Caki2 (cell line): Measurements from ENCODE around the gene CAPN2. TPM values are rescaled to one million over a fixed set of nuclear protein-coding genes. Genes with fewer than 3 reads are reported as not detected.
A peak's percentile ranks its signal among the peaks of the same experiment; 100 is the strongest.

ENCODE experiments used
- DNase-seq: peaks from one replicate; pipeline ENCODE4 v3.0.0-alpha.2; 2015; ENCODE audit warnings: low read depth
- in situ Hi-C: cut with HindIII; loops from 2 replicates; pipeline ENCODE4 v1.10.0; 2016; ENCODE audit warnings: low sequenced_read_pairs, low pct_unique_long_range_greater_than_20kb, mixed read lengths
- total RNA-seq: library from RNA; depleted of rRNA; stranded (reverse); fragments of >200 nt; shearing (Covaris generic); gene quantifications from 2 replicates; pipeline ENCODE4 v1.2.3, GENCODE V29; 2014; ENCODE audit warnings: low replicate concordance

The CAPN2 gene
- total RNA-seq, 1 experiment from 2014 or later: 227 TPM

DNA sequence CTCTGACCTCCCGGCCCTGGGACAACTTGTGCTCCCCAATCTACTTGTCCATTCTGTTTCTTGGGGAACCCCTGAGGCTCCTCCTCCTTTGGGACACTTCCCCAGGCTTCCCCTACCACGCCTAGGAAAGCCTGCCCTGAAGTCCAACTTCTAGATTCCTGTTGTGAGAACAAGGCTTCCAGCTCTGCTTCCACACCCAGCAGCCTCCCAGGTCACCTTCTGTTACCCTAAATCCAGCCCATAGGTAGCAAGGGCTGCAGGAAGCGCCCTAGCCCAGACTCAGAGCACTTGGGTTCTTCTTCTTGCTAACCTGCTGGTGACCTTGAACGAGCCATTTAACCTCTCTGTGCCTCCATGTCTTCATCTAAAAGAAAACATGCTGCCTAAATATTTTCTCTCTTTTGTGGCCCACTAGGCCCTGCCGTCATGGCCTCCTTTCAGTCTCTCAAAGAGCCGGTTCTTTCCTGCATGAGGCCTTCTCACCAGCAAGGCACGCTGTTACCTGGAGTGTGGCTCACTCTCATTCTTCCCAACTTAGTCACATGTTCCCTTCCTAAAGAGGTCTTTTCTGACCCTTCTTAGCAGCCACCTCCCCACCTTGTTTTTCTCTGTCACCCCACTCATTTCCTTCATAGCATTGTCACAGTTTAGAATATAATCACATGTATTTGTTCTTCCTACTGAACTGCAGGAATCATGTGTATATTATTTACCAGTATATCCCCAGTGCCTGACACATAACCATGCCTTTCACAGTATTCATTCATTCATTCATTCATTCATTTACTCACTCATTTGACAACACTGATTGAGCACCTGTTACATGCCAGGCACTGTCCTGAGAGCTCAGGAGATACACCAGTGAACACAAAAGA, 1.4 kb downstream of the CAPN2 start:
- in situ Hi-C loops: no loop called here
- no peak for DNase-seq

DNA sequence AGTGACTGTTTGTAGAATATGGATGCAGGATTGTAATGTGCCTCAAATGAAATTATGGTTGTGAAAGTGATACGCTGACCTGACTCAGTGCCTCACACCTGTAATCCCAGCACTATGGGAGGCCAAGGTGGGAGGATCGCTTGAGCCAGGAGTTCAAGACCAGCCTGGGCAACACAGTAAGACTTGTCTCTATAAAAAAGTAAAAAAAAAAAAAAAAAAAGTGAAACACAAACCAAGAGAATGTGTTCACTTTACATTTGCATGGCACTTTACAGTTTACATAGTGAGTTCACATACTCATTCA, 2.0 kb downstream of the CAPN2 start:
- in situ Hi-C loops: no loop called here
- DNase-seq: no peak

DNA sequence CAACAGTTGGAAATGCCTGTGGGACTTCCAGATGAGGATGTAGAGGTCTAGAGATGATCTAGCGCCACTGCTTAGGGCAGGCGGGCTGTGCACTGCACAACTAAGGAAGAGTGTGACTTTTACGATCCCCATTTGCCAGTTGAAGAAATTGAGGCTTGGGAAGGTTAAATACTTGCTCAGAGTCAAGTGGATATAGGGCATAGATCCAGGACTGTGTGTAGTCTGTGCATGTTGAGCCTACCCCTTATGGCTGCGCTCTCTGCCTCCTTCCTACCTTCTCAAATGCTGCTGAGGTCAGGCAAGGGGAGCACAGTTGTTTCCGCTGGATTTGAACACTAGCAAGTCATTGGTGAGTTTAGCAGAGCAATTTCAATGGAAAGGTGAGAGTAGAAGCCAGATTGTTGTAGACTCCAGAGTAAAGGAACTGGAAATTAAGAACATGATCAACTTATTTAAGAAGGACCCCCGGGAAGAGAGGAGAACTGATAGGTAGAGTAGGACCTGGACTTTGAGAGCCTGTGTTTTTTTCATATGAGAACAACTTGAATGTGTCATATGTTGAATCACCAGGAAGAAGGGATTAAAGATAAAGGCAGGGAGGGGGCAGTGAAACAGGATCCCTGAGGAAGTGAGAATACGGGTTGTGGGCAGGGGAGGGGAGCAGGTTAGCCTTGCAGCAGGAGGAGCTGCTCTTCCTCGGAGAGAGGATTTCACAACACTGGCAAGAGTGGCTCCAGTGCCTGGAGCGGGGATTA, 2.7 kb downstream of the CAPN2 start:
- in situ Hi-C loops: no loop called here
- peak; percentile 89 for DNase-seq

DNA sequence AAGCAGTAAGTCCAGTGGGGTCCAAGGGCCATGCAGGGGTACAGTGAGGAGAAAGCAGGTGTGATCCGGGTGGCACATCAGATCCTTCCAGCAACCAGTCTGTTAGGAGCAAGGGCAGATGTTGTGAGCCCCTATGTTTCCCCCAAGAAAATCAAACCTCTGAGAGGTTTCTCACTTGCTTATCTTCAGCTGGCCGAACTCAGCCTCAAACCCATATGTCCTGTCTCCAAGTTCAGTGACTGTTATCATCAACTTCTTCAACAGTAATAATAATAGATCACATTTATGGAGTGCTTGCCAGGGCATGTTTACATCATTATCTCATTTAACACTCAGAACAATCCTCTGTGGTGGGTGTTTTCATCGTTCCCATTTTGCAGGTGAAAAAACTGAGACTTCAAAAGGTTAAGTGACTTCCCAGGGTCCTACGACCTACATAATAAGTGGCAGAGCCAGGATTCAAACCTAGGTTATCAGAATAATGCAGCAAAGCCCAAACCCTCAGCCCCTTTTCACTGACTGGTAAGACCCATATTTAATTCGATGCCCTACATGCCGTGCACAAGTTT, 3.3 kb downstream of the CAPN2 start:
- in situ Hi-C loops: no loop called here
- DNase-seq: no peak

DNA sequence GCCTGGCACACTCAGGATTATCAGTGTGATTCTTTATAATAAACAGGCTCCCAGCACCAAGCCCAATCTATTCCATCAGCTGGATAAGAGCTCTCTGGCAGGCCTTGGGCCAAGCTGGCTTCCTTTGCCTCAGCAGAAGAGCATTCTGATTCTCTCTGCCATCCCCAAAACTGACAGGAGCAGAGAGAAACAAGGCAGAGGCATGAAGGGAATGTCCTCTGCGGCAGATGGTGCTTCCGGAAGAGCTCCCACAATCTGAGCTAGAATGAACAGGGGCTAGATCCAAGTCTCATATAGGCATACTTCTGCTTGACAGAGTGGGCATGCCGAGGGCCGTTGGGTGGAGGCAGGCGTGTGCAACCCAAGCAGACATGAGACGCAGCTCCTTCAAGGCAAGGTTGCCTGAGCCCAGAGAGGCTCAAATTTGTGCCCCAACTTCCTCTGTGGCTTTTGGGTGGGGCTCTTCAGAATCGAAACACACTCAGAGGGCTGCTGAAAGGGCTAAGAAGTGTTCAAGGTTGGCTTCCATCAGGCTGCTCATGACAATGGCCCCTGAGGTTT, 4.0 kb downstream of the CAPN2 start:
- in situ Hi-C loops: no loop called here
- DNase-seq: no peak

DNA sequence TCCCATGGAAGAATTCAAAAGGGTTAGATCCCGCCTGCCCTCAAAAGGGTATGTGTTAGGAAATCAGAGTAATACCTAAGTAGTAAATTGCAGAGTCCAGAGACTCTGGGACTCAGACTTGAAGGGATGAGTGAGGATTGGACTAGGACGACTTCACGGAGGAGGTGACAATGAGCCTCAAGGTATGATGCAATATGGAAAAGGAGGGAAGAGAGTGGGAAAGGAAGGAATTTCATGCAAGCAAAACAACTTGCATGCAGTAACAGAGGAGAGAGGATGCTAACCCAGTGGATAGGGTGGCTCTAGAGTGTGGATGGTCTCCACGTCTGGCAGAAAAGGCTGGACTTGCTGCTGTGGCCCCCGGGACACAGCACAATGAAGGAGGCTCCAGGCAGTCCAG, 4.8 kb downstream of the CAPN2 start:
- in situ Hi-C loops: no loop called here
- DNase-seq: no peak

DNA sequence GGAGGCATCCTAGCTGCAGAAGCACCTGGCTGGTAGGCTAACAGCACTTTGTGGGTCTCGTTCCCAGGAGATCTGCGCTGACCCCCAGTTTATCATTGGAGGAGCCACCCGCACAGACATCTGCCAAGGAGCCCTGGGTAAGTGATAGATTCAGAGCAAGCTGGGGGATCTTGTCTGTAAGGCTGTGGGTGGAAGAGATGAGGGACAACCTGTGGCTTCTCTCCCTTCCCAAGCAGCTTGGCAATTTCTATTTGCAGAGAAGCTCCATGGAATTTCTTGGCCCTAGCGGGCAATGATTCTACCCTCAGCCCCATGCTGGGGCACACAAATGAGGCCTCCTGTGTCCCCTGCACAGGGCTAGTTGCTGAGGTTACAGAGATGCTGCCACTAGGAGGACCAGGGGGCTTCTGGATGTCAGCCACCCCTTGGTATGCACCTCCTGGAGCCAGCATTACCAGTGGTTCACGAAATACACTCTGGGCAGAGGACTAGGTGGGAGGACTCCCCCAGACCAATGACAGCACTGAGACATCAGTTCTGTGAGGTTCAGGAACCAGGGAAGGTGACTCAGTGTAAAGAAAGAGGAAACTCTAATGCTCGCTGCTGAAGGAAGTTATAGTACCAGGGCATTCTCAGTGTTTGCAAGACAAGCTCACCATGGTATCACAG, 5.5 kb downstream of the CAPN2 start:
- no peak for DNase-seq
- in situ Hi-C loops: no loop called here

DNA sequence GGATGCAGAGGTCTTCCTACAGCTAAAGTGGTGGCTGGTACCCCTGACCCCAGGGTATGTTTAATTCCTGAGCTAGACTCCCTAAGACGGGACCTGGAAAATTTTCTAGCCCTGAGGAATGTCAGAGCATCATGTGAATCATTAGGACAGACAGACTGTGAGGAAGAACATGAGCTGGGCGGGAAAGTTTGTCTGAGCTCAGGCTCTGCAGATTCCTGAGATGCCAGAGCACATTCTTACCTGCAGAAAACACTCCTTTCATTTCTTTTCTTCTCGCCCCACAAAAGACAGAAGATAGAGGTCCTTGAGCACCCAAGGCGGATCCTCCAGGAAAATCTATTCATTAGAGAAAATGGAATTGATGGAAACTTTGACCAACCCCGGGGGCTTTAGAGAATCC, 6.5 kb downstream of the CAPN2 start:
- in situ Hi-C loops: no loop called here
- DNase-seq: no peak

DNA sequence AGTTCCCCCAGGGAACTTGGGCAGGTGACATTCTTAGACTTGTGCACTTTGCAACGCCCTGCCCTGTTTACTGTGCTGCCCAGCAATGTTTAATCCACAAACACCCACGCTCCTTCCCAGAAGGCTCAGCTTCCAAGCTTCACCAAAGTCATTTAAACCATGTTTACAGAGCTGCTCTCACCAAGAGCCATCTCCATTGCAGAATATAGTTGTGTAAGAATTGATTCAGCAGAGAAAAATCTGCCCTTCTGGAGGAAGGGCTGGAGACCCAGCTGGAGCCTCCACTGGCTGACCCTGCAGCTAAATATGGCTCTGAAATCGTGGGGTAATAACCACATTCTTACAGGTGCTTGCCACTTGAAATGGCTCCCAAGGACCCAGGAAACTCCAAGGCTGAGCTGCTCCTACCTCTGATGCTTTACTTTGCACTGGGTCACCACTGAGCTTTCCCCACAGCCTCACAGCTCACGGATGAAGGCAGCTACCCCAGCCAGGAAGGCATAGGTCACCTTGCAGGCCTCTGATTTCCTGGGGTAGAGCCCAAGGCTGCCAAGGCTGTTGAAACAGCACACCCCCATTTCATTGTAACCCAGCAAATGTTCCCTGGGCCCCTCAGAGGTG, 8.7 kb downstream of the CAPN2 start:
- peak; percentile 62 for DNase-seq
- in situ Hi-C loops: no loop called here

DNA sequence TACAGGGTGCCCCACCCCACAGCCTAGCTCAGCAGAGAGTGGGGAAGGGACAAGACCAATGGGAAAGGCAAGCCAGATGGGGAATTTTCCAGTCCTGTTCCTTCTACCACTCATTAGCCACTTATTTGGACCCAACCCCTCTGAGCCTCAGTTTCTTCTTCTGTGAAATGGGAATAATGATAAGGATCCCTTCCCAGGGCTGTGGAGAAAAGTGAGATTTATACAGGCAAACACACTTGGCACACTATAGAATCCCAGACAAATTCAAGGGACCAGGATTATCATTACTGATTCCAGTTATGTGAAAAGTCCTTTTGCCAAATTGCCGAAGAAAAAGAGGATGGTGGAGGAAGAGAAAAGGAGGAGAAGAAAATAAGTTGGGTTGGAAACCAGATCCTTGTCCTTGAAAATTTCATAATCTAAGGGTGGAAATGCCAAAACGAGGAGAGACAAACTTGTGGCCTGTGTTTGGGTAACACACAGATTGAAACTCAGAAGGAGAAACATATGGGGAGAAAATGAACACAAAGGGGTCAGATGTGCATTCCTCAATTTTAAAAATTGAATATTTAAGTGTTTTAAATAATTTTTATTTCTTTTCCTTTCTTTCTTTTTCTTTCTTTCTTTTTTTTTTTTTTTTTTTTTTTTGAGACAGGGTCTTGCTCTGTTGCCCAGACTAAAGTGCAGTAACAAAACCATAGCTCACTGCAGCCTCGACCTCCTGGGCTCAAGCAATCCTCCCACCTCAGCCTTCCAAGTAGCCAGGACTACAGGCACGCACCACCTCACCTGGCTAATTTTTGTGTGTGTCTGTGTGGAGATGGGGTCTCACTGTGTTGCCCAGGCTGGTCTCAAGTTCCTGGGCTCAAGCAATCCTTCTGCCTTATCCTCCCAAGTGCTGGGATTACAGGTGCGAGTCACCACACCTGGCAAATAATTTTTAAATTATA, 9.6 kb downstream of the CAPN2 start:
- DNase-seq: no peak
- in situ Hi-C loops: no loop called here

DNA sequence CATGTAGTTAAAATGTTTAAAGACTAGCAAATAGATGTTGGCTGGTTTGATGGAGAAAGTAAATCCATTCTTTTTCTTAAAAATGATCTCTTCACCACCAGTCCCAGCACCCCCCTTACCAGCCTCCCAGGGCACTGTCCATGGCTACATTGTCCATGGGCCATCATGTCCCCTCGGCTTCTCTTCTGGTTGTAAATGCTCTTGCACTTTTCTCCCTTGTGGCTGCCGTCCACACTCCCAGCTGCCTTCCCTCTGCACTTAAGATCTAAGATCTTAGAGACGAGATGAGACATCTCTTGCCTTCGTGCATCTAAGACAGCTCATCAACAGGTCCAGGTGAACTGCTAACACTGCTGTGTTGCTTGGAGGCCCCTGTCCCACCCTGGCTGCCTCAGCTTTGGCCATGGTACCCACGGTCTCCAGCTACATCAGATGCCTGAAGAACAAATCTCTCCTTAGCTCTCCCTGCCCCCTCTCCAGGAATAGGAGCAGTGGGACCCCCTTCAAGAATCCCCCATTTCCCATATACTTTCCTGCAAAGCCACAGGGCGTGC, 11.1 kb downstream of the CAPN2 start:
- in situ Hi-C loops: no loop called here
- no peak for DNase-seq

DNA sequence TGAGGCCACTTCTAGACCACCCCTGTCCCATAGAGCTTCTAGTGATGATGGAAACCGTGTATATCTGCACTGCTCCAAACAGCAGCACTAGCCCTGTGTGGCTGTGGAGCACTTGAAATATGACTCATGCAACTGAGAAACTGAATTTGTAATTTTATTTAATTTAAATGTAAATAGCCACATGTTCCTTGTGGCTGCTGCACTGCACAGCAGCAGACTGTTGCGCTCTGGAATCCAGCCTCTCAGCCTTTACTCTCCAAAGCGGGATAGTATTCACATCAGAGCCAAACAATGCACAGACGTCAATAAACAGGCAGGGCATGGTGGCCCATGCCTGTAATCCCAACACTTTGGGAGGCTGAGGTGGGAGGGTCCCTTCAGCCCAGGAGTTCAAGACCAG, 12.0 kb downstream of the CAPN2 start:
- DNase-seq: no peak
- in situ Hi-C loops: no loop called here

DNA sequence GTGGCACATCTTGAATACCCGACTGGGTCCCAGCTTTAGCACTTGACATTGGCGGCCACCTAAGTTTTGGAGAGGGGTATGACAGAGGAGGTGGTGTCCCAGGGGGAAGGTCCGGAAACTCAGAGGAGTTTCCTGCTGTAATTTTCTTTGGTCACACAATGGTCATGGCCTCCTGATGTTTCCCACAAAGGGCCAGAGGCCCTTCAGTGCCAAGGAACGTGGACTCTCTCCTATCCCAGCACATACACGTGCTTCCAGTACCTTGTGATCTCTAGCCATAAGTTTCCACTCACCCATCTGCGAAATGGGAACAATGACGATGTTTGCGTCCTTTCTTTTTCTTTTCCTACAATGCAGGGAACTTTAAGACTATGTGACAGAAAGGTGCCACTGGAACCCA, 13.2 kb downstream of the CAPN2 start:
- in situ Hi-C loops: no loop called here
- no peak for DNase-seq

DNA sequence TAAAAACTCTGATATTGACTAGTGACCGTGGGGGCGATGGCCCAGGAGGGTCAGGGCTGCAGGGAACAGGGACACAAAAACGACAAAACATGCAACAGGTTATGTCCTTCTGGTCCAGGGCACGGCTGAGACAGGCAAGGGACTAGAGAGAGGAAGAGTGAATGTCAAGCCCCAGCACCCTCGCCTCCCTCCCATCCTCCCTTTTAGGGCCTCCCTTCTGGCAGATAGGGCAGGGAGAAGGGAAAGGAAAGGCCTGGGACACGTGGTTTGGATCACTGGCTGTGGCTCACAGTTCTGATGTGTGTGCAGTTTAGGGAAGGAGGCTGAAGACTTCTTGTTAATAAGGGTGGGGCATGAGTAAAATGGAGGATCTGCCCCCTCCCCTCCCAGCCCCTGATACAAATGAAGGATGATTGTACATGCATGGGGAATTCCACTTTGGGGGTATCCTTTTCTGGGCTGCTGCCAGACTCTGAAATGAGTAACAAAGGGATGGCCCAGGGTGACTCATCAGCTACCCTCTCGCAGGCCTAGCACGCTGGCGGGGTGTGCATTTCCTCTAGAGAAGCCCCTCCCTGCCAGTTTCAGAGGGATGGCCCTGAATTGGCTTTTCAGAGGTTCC, 14.2 kb downstream of the CAPN2 start:
- in situ Hi-C loops: no loop called here
- DNase-seq: peak; percentile 95

DNA sequence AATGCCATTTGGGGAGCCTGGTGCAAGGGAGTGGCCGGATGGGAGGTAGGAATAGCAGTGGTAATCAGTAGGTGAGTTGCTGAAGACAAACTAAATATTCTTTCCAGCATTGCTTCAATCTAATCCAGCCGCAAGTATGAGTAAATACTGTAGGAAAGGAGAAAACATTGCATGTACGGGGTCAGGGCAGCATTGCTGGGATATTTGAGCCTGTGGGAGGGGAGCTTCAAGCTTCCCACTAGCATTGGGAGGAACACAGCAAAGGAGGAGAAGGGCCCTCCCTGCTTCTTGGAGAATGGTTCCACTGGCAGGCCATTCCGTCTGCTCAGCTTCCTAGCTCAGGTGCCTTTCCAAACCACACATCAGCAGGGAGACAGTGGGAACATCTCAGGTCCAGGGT, 15.2 kb downstream of the CAPN2 start:
- in situ Hi-C loops: no loop called here
- DNase-seq: no peak

DNA sequence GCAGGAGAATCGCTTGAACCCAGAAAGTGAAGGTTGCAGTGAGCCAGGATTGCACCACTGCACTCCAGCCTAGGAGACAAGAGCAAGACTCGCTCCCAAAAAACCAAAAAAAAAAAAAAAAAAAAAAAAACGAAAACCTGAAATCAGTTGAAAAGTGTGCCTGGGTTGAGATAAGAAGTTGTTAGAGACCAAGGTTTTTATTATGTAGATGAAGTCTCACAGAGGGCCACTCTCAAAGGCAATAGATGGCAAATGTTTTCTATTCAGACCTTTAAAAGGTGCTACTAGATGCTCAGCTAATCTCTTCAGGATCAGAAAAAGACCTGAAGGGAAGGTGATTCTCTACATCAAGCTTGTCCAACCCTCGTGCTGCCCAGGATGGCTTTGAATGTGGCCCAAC, 17.6 kb downstream of the CAPN2 start:
- in situ Hi-C loops: no loop called here

More for the DNA sequence above, 17.6 kb downstream of the CAPN2 start:
- DNase-seq: no peak
